NB4 (cell line): Measurements from ENCODE around the gene OPRL1.

Experiments used
- CTCF ChIP-seq: IDR thresholded peaks from one replicate; pipeline ENCODE4 v1.5.1; 2012; ENCODE audit warnings: low read depth, low read length
- MAX ChIP-seq: IDR thresholded peaks from 2 replicates; pipeline ENCODE4 v1.6.1; 2011; ENCODE audit warnings: low read depth, low read length
- MYC ChIP-seq: IDR thresholded peaks from 2 replicates; pipeline ENCODE4 v1.6.1; 2011; ENCODE audit warnings: low read depth, low read length

- no peak for TF ChIP-seq CTCF
- TF ChIP-seq MAX = no peak
- no peak for TF ChIP-seq MYC
Observed at GRCh38 chr20:64067005-64067632, 12.8 kb upstream of the OPRL1 start.
